ENCODE data around the gene PIKFYVE.
A peak's percentile ranks its signal among the peaks of the same experiment; 100 is the strongest.
"Not testable (repeated sequence)": the region's sequence is repeated elsewhere in the genome, so short reads cannot be mapped to it uniquely, and the experiment has no call there.

PIKFYVE gene

DNA sequence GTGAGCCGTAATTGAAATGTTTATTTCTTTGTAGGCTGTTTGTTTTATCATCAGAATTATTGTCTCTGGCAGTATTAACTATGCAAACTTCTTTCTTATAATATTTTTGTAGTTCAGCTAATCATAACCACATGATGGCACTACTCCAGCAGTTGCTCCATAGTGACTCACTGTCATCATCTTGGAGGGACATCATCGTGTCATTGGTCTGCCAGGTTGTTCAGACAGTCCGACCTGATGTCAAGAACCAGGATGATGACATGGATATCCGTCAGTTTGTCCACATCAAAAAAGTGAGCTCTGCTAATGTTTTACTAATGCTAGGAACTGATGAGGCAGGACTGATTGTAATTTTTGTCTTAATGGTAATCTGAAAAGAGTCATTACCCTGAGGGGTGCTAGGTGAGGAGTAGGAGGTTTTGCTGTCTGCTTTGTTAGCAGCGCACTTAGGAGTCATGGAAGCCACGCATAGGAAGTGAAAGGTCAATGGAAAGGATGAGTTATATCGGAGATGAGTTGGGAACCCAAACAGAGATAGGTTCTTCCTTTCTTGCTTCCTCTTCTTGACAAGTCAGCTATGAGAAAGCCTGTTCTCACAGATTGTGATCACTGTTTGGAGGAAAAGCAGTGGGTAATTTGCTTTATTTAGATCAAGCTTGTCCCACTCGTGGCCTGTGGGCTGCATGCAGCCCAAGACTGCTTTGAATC is 49.2 kb downstream of the PIKFYVE start:
- DNase-seq (ENCODE audit: insufficient read length), result no peak
- FAIRE-seq, result peak; percentile 79
- TF ChIP-seq POLR2AphosphoS5 (IDR thresholded peaks at IDR 0.05; ENCODE audit: low read depth, low read length) (no peak), POLR2A (IDR thresholded peaks at IDR 0.05; ENCODE audit: low read depth, low read length) (no peak), TAF1 (IDR thresholded peaks at IDR 0.05; ENCODE audit: borderline replicate concordance, low read depth, low read length) (no peak)

DNA sequence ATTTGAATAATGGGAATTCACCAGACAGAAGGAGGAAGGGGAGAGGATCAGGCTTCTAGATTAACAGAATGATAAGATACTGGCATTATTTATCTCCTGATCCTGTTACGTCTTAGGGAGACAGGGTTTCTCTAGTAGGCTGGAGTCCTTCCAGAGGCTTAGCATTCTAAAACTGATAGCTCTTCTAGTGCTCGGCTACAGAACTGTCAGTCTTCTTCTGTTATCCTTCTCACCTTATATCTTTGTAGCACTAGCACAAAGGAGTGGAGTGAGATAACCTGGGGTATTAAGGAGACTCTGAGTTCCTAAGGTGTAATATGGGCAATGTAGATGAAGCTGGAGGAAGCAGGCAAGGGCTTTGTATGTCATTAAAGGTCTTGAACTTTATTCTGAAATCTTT is 52.1 kb downstream of the PIKFYVE start:
- TF ChIP-seq TAF1 (IDR thresholded peaks at IDR 0.05; ENCODE audit: borderline replicate concordance, low read depth, low read length) (no peak), POLR2AphosphoS5 (IDR thresholded peaks at IDR 0.05; ENCODE audit: low read depth, low read length) (no peak), POLR2A (IDR thresholded peaks at IDR 0.05; ENCODE audit: low read depth, low read length) (no peak)
- FAIRE-seq (no peak), DNase-seq (ENCODE audit: insufficient read length) (no peak)

DNA sequence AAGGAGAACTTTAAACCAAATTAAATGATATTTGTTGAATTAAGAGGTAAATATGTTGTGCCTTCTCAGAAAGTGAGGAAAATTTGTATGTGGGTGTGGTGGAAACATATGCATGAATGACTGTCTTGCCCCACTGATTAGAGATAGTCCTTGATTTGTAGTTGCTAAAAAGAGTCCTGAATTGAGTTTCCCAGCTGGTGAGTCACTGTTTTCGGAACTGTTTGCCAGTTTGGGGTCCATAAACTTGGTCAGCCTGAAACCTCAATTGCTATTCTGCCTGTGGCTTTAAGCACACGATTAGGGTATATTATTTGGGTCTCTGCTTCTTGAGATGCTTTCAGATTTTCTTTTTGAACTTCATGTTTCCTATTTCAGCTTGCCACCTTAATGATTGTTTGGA is 53.3 kb downstream of the PIKFYVE start:
- DNase-seq (ENCODE audit: insufficient read length) (no peak), FAIRE-seq (peak; percentile 53)
- TF ChIP-seq TAF1 (IDR thresholded peaks at IDR 0.05; ENCODE audit: borderline replicate concordance, low read depth, low read length) (no peak), POLR2A (IDR thresholded peaks at IDR 0.05; ENCODE audit: low read depth, low read length) (no peak), POLR2AphosphoS5 (IDR thresholded peaks at IDR 0.05; ENCODE audit: low read depth, low read length) (no peak)

DNA sequence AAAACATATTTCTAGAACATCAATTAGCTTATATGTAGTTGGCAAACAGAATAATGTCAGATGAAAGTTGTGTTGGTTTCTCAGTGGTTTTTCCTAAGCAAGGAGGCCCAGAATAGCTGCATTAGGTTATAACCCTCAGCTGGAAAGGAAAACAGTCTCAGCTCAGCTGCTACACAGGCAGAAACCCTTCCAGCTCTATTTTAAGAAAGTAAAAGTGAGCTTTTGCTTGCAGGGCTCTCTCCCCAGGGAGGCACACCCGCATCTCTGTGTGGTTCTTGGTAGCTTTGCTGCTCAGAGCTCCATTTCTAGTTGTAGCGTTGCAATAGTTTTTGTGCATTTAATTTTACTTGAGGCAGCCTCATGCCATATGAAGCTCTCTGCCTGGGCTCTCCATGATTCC is 54.6 kb downstream of the PIKFYVE start:
- no peak for TF ChIP-seq POLR2A (IDR thresholded peaks at IDR 0.05; ENCODE audit: low read depth, low read length)
- TF ChIP-seq TAF1 (IDR thresholded peaks at IDR 0.05; ENCODE audit: borderline replicate concordance, low read depth, low read length), result no peak
- TF ChIP-seq POLR2AphosphoS5 (IDR thresholded peaks at IDR 0.05; ENCODE audit: low read depth, low read length), result no peak
- DNase-seq (ENCODE audit: insufficient read length), result no peak
- no peak for FAIRE-seq

DNA sequence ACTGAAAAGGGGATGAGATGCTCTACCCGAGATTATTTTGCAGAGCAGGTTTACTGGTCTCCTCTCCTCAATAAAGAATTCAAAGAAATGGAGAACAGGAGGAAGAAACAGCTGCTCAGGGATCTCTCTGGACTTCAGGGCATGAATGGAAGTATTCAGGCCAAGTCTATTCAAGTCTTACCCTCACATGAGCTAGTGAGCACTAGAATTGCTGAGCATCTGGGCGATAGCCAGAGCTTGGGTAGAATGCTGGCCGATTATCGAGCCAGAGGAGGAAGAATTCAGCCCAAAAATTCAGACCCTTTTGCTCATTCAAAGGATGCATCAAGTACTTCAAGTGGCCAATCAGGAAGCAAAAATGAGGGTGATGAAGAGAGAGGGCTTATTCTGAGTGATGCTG is 60.0 kb downstream of the PIKFYVE start:
- TF ChIP-seq TAF1 (IDR thresholded peaks at IDR 0.05; ENCODE audit: borderline replicate concordance, low read depth, low read length) (no peak), POLR2A (IDR thresholded peaks at IDR 0.05; ENCODE audit: low read depth, low read length) (no peak), POLR2AphosphoS5 (IDR thresholded peaks at IDR 0.05; ENCODE audit: low read depth, low read length) (no peak)
- no peak for DNase-seq (ENCODE audit: insufficient read length)
- FAIRE-seq, result no peak

DNA sequence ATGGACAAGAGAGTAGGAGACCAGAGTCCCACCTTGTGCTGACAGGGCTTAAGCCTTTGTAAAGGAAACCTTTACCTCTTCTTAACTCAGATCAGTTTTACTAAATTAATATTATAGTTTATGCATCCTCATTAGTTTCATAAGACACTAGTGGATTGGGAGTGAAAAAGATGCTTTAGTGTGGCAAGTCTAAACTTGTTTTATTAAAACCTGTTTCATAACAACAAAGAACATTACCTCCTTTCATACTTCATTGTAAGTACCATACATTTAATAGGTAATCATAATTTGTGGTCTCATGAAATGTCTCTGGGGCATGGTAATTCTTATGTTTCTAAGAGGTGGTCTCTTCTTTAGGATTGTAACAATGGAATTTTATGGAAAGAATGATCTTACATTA is 63.4 kb downstream of the PIKFYVE start:
- FAIRE-seq, result no peak
- DNase-seq (ENCODE audit: insufficient read length), result no peak
- no peak for TF ChIP-seq POLR2AphosphoS5 (IDR thresholded peaks at IDR 0.05; ENCODE audit: low read depth, low read length)
- no peak for TF ChIP-seq POLR2A (IDR thresholded peaks at IDR 0.05; ENCODE audit: low read depth, low read length)
- TF ChIP-seq TAF1 (IDR thresholded peaks at IDR 0.05; ENCODE audit: borderline replicate concordance, low read depth, low read length), result no peak

DNA sequence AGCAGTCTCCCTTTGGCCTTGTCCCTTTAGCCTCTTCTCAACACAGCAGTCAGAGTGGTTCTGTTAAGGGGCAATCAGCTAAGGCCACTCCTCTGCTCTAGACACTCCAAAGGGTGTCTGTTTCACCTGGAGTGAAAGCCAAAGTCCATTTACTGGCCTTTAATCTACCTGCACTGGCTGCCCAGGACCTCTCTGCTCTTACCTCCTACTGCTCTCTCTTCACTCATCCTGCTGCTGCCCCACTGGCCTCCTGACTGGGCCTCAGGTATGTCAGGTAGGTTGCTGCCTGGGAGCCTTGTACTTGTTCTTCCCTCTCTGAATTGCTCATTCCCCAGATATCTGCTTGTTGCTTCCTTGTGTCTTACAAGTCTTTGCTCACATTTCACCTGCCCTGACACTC is 68.2 kb downstream of the PIKFYVE start:
- no peak for FAIRE-seq
- TF ChIP-seq POLR2A (IDR thresholded peaks at IDR 0.05; ENCODE audit: low read depth, low read length), result no peak
- no peak for TF ChIP-seq TAF1 (IDR thresholded peaks at IDR 0.05; ENCODE audit: borderline replicate concordance, low read depth, low read length)
- no peak for TF ChIP-seq POLR2AphosphoS5 (IDR thresholded peaks at IDR 0.05; ENCODE audit: low read depth, low read length)
- no peak for DNase-seq (ENCODE audit: insufficient read length)

DNA sequence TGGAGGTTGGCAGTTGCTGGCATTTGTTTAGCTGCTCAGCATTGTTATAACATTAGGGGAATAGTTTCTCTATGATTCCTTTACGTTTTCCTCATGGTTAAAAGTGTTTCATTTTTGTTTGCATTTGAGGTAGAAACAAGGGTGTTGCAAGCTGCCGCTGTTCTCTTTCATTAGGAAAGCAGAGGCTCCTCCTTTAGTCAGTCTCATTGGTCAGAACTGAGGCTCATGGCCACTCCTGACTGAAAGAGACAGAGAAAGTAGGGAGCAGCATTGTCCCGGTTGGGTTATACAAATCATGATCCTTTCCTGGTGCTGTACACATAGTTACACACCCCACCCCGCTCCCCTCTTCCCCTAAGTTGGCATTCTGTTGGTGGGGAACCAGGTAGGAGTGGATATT is 80.7 kb downstream of the PIKFYVE start:
- FAIRE-seq, result no peak
- no peak for TF ChIP-seq POLR2A (IDR thresholded peaks at IDR 0.05; ENCODE audit: low read depth, low read length)
- TF ChIP-seq POLR2AphosphoS5 (IDR thresholded peaks at IDR 0.05; ENCODE audit: low read depth, low read length), result no peak
- TF ChIP-seq TAF1 (IDR thresholded peaks at IDR 0.05; ENCODE audit: borderline replicate concordance, low read depth, low read length), result no peak

DNA sequence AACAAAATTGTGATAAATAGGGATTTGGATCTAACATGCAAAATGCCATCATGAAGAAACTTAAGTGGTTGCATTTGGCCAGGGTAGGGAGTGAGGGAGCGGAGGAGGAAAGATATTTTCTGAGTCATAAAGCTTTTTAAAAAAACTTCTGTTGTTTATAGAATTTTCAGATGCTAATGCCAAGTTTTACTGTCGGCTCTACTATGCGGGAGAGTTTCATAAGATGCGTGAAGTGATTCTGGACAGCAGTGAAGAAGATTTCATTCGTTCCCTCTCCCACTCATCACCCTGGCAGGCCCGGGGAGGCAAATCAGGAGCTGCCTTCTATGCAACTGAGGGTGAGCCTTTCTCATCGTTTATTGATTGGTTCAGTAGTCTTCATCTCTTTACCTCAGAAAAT is 84.6 kb downstream of the PIKFYVE start:
- TF ChIP-seq POLR2A (IDR thresholded peaks at IDR 0.05; ENCODE audit: low read depth, low read length) (no peak), TAF1 (IDR thresholded peaks at IDR 0.05; ENCODE audit: borderline replicate concordance, low read depth, low read length) (no peak), POLR2AphosphoS5 (IDR thresholded peaks at IDR 0.05; ENCODE audit: low read depth, low read length) (no peak)
- DNase-seq (ENCODE audit: insufficient read length) (no peak), FAIRE-seq (no peak)

More for the DNA sequence above, 80.7 kb downstream of the PIKFYVE start:
- DNase-seq (ENCODE audit: insufficient read length), result no peak

DNA sequence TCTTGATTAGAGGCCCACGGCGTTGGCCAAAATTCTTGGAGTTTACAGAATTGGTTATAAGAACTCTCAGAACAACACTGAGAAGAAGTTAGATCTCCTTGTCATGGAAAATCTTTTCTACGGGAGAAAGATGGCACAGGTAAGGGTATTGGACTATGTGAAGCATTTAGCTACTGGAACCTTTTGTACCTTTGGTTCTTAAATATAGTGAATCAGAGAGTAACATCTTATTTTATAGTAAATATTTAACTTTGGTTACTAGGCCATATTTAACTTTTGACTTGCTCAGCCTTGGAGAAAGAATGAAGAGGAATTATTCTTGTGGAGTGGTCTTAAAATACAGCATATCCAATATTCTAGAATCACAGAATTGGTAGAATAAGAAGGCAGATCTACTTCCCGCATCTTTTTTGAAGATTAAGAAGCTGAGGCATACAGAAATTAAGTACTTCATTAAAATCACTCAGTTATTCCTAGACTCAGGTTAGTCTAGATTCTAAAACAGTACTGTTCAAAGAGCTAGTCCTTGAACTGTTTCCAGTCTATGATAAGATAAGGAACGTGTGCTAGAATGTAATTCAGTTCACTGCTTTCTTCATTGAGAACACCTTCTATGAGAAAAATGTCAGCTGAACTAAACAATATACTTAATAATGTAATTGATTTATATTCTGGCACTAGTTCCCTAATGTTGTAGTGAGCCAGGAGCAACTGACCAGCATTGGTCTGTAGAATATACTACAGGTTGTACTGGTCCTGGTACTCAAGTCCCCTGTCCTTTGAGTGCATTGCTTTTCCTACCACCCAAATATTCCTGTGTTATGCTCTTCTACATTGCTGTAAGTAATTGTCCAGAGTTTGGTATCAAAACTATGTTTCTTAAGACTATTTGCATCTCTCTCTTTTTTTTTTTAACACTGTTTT is 86.9 kb downstream of the PIKFYVE start:
- no peak for TF ChIP-seq POLR2AphosphoS5 (IDR thresholded peaks at IDR 0.05; ENCODE audit: low read depth, low read length)
- TF ChIP-seq TAF1 (IDR thresholded peaks at IDR 0.05; ENCODE audit: borderline replicate concordance, low read depth, low read length), result no peak
- no peak for TF ChIP-seq POLR2A (IDR thresholded peaks at IDR 0.05; ENCODE audit: low read depth, low read length)
- DNase-seq (ENCODE audit: insufficient read length) (no peak), FAIRE-seq (no peak)

DNA sequence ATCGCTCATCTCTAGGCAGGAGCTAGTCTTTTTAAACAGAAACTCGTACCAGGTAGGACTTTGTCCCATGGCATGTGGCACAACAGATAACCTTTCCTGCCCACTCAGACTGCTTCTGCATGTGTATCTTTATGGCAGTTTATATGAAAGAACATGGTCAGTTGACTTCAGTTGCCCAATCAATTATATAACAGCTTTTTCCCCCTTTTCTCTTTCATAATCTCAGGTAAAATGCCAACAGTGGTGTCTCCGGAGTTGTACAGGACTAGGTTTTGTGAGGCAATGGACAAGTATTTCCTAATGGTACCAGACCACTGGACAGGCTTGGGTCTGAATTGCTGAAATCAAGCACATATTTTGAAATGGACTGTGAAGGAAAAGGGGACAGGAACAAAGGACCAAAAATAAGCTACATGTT is 88.9 kb downstream of the PIKFYVE start:
- no peak for FAIRE-seq
- TF ChIP-seq POLR2AphosphoS5 (IDR thresholded peaks at IDR 0.05; ENCODE audit: low read depth, low read length), result no peak
- TF ChIP-seq TAF1 (IDR thresholded peaks at IDR 0.05; ENCODE audit: borderline replicate concordance, low read depth, low read length), result no peak
- TF ChIP-seq POLR2A (IDR thresholded peaks at IDR 0.05; ENCODE audit: low read depth, low read length), result no peak

DNA sequence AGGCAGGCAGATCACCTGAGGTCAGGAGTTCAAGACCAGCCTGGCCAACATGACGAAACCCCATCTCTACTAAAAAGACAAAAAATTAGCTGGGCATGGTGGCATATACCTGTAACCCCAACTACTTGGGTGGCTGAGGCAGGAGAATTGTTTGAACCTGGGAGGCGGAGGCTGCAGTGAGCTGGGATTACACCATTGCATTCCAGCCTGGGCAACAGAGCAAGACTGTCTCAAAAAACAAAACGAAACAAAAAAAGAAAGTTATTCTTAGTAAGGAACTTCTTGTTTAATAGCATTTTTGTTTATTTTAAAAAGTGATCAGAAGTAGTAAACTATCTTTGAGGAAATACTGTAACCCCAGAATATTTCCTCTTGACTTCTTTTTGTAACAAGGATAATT is 90.4 kb downstream of the PIKFYVE start:
- not testable (repeated sequence) for FAIRE-seq; DNase-seq (ENCODE audit: insufficient read length)

More for the DNA sequence above, 88.9 kb downstream of the PIKFYVE start:
- no peak for DNase-seq (ENCODE audit: insufficient read length)
